GM12865 (cell line): ENCODE results near the gene ZNF672.

Experiments used
- DNase-seq: peaks from one replicate; pipeline ENCODE4 v3.0.0; 2010; ENCODE audit warnings: low read depth
- H3K4me3 ChIP-seq: 2 replicates; pipeline ENCODE4 v1.5.1; 2011; ENCODE audit warnings: mild to moderate bottlenecking, low read depth, low read length, control low read depth
- TF ChIP-seq, protein P1 (sequence below): IDR thresholded peaks from 2 replicates; pipeline ENCODE4 v1.5.1; 2011; ENCODE audit warnings: low read length, control low read depth, low read depth, inconsistent platforms; ENCODE audit not compliant: insufficient read depth; ENCODE audit errors: missing control alignments

ZNF672 gene

DNA sequence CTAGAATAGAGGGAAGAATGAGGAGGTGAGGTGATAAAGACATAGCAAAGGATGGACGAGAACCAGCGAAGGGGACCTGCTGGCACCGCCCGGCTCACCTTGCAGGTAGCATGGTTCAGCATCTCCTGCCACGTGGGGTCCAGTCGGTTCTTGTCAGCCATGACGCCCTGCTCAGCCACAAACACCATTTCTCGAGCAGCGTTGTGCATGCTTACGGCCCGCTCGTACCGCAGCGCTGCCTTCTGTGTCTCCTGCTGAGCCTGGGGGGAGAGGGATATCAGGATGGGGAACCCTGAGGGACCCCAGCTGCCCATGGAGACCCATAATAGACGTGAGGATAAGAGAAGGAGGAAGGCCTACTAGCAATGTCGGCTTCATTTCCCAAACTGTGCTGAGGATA, 23.7 kb upstream of the ZNF672 start:
- no peak for DNase-seq
- TF ChIP-seq, protein P1, sequence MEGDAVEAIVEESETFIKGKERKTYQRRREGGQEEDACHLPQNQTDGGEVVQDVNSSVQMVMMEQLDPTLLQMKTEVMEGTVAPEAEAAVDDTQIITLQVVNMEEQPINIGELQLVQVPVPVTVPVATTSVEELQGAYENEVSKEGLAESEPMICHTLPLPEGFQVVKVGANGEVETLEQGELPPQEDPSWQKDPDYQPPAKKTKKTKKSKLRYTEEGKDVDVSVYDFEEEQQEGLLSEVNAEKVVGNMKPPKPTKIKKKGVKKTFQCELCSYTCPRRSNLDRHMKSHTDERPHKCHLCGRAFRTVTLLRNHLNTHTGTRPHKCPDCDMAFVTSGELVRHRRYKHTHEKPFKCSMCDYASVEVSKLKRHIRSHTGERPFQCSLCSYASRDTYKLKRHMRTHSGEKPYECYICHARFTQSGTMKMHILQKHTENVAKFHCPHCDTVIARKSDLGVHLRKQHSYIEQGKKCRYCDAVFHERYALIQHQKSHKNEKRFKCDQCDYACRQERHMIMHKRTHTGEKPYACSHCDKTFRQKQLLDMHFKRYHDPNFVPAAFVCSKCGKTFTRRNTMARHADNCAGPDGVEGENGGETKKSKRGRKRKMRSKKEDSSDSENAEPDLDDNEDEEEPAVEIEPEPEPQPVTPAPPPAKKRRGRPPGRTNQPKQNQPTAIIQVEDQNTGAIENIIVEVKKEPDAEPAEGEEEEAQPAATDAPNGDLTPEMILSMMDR = no peak
- H3K4me3 ChIP-seq = no peak overlapping the region

- no peak for DNase-seq
- TF ChIP-seq, protein P1 = no peak
- no peak overlapping the region for H3K4me3 ChIP-seq
Measured at GRCh38 chr1:248815407-248816034, 22.5 kb upstream of the ZNF672 start.

- H3K4me3 ChIP-seq = no peak overlapping the region
- TF ChIP-seq, protein P1 = no peak
- no peak for DNase-seq
Measured at GRCh38 chr1:248816042-248816851, 21.8 kb upstream of the ZNF672 start.

GRCh38 chr1:248817065-248817464, 21.0 kb upstream of the ZNF672 start:
- H3K4me3 ChIP-seq = no peak overlapping the region
- TF ChIP-seq, protein P1 = no peak
- no peak for DNase-seq

- TF ChIP-seq, protein P1 = no peak
- DNase-seq = no peak
- H3K4me3 ChIP-seq = no peak overlapping the region
Measured at GRCh38 chr1:248818505-248819374, 19.3 kb upstream of the ZNF672 start.

GRCh38 chr1:248820041-248820585, 17.9 kb upstream of the ZNF672 start:
- TF ChIP-seq, protein P1 = no peak
- no peak for DNase-seq
- H3K4me3 ChIP-seq = no peak overlapping the region
